HepG2 (cell line): Measurements from ENCODE around the gene KIAA0232. TPM values are rescaled to one million over a fixed set of nuclear protein-coding genes. Genes with fewer than 3 reads are reported as not detected.

ENCODE experiments used
- ARNT ChIP-seq: fragments of 450-650 bp; IDR thresholded peaks from 2 replicates; pipeline ENCODE4 v1.6.1; 2017
- BHLHE40 ChIP-seq: IDR thresholded peaks from 2 replicates; pipeline ENCODE4 v1.6.1; 2011; ENCODE audit warnings: low read length, improper control_type of control experiment
- CBX2 ChIP-seq, 2 experiments: fragments of 200-600 bp in 1 of 2; sonication (generic); formaldehyde crosslinking in 1 of 2; IDR thresholded peaks; 2 replicates each; pipeline versions ENCODE4 v1.7.0 to v1.8.1; 2018 to 2022; ENCODE audit warnings: low read depth in 2 of 2, low read length in 1 of 2, mild to moderate bottlenecking in 1 of 2, missing genetic modification reagents in 1 of 2
- CC2D1A ChIP-seq: sonication (generic); formaldehyde crosslinking; IDR thresholded peaks from 2 replicates; pipeline ENCODE4 v1.8.1; 2023; ENCODE audit warnings: mild to moderate bottlenecking, missing genetic modification reagents
- CREM ChIP-seq, 2 experiments: sonication (generic) in 1 of 2; formaldehyde crosslinking in 1 of 2; IDR thresholded peaks; 2 replicates each; pipeline versions ENCODE4 v1.4.0 to v1.6.1; 2016 to 2020; ENCODE audit warnings: antibody characterized with exemption in 1 of 2, mild to moderate bottlenecking in 1 of 2, missing genetic modification reagents in 1 of 2
- CSRNP2 ChIP-seq: sonication (generic); formaldehyde crosslinking; conservative IDR thresholded peaks from 2 replicates; pipeline ENCODE4 v1.8.0; 2022; ENCODE audit warnings: low read depth, missing genetic modification reagents
- IKZF1 ChIP-seq: fragments of 450-650 bp; IDR thresholded peaks from 2 replicates; pipeline ENCODE4 v1.7.1; 2016
- IKZF5 ChIP-seq: IDR thresholded peaks from 2 replicates; pipeline ENCODE4 v1.6.1; 2018; ENCODE audit warnings: missing genetic modification reagents, mild to moderate bottlenecking, missing compliant biosample characterization
- RAD51 ChIP-seq: fragments of 450-650 bp; IDR thresholded peaks from 2 replicates; pipeline ENCODE4 v1.6.1; 2016; ENCODE audit warnings: borderline replicate concordance
- SALL2 ChIP-seq: sonication (generic); formaldehyde crosslinking; IDR thresholded peaks from 2 replicates; pipeline ENCODE4 v1.8.1; 2023; ENCODE audit warnings: mild to moderate bottlenecking, missing genetic modification reagents, inconsistent platforms
- SP1 ChIP-seq, 2 experiments: fragments of 450-650 bp in 1 of 2; sonication (generic) in 1 of 2; formaldehyde crosslinking in 1 of 2; IDR thresholded peaks; 2 replicates each; pipeline versions ENCODE4 v1.4.0 to v1.6.1; 2016 to 2020; ENCODE audit warnings: missing genetic modification reagents in 1 of 2
- TCF12 ChIP-seq, 2 experiments: fragments of 450-650 bp in 1 of 2; sonication (generic) in 1 of 2; formaldehyde crosslinking in 1 of 2; IDR thresholded peaks; 2 replicates each; pipeline versions ENCODE4 v1.6.1 to v1.8.0; 2017 to 2022; ENCODE audit warnings: antibody characterized with exemption in 1 of 2, mild to moderate bottlenecking in 1 of 2, missing genetic modification reagents in 1 of 2, moderate library complexity in 1 of 2
- TEAD2 ChIP-seq: sonication (generic); formaldehyde crosslinking; IDR thresholded peaks from 2 replicates; pipeline ENCODE4 v1.9.0; 2021; ENCODE audit warnings: missing genetic modification reagents
- TOPORS ChIP-seq: sonication (generic); formaldehyde crosslinking; IDR thresholded peaks from 2 replicates; pipeline ENCODE4 v1.8.0; 2023; ENCODE audit warnings: mild to moderate bottlenecking, missing genetic modification reagents
- TSC22D2 ChIP-seq: sonication (generic); formaldehyde crosslinking; IDR thresholded peaks from 2 replicates; pipeline ENCODE4 v1.5.1; 2020; ENCODE audit warnings: missing genetic modification reagents, mild to moderate bottlenecking, borderline replicate concordance
- XRCC5 ChIP-seq: fragments of 200-400 bp; formaldehyde crosslinking; optimal IDR thresholded peaks from 2 replicates; pipeline ENCODE3; 2017; ENCODE audit warnings: mild to moderate bottlenecking, low read length
- ZBTB1 ChIP-seq: sonication (generic); formaldehyde crosslinking; IDR thresholded peaks from 2 replicates; pipeline ENCODE4 v1.4.0; 2020; ENCODE audit warnings: missing genetic modification reagents, borderline replicate concordance
- ZBTB44 ChIP-seq: sonication (generic); formaldehyde crosslinking; IDR thresholded peaks from 2 replicates; pipeline ENCODE4 v1.4.0; 2020; ENCODE audit warnings: missing genetic modification reagents
- ZNF652 ChIP-seq: IDR thresholded peaks from 2 replicates; pipeline ENCODE4 v1.6.1; 2016; ENCODE audit warnings: low read depth, borderline replicate concordance
- ZNF720 ChIP-seq: sonication (generic); formaldehyde crosslinking; IDR thresholded peaks from 2 replicates; pipeline ENCODE4 v1.4.0; 2020; ENCODE audit warnings: missing genetic modification reagents
- ZNF773 ChIP-seq: sonication (generic); formaldehyde crosslinking; IDR thresholded peaks from 2 replicates; pipeline ENCODE4 v1.4.0; 2020; ENCODE audit warnings: missing genetic modification reagents, borderline replicate concordance
- ZSCAN9 ChIP-seq: IDR thresholded peaks from 2 replicates; pipeline ENCODE4 v1.6.1; 2016; ENCODE audit warnings: borderline replicate concordance
- polyA plus RNA-seq, 8 experiments: library from polyadenylated mRNA; depleted of rRNA in 3 of 8; stranded (reverse) in 7 of 8; unstranded in 1 of 8; fragments of >200 nt; fragmentation: Illumina TruSeq in 4 of 8; extraction: Trizol in 4 of 8; gene quantifications; 2 replicates each; pipeline versions ENCODE4 v1.2.1 to v1.2.3, GENCODE V29; 2011 to 2016; ENCODE audit warnings: low read depth in 4 of 8, missing spikeins in 1 of 8, mixed read lengths in 1 of 8; ENCODE audit not compliant: insufficient read depth in 1 of 8
- total RNA-seq, 5 experiments: library from RNA; depleted of rRNA; stranded (reverse); fragments of >200 nt; fragmentation: Illumina TruSeq; extraction: Trizol; gene quantifications; 2 replicates each; pipeline ENCODE4 v1.2.3, GENCODE V29; 2016; ENCODE audit warnings: low read depth in 1 of 5

Gene KIAA0232
- total and polyA plus RNA-seq, 2 of the 13 experiments (the other 11 are each of a cell fraction or from before 2014, with no cell fraction given) = 7.8 to 17.1 TPM

GRCh38 chr4:6733358-6734164 is 49.0 kb upstream of the KIAA0232 start (continued):
- TF ChIP-seq ZBTB44 (no peak), IKZF1 (no peak), RAD51 (no peak), TSC22D2 (no peak; the same call in 1 of the 2 replicates), SALL2 (CRISPR knock-in tag) (peak; percentile 85), ZNF773 (CRISPR knock-in tag) (no peak), ZBTB1 (no peak), BHLHE40 (peak; percentile 94), ZNF720 (CRISPR knock-in tag) (no peak), ZSCAN9 (CRISPR knock-in tag) (0 out of 2 replicates have a peak, but pooled peaks have one; percentile 56), CC2D1A (CRISPR knock-in tag) (no peak), ZNF652 (CRISPR knock-in tag) (no peak), CBX2 (IDR thresholded peaks at IDR 0.05; ENCODE audit: low read depth, low read length) (no peak), CBX2 (CRISPR knock-in tag; IDR thresholded peaks at IDR 0.05; ENCODE audit: low read depth) (no peak), CREM (IDR thresholded peaks at IDR 0.05) (peak; percentile 75; the same call in 1 of the 2 replicates), CREM (CRISPR knock-in tag; IDR thresholded peaks at IDR 0.05) (no peak), SP1 (IDR thresholded peaks at IDR 0.05) (no peak), SP1 (CRISPR knock-in tag; IDR thresholded peaks at IDR 0.05) (no peak; the same call in 1 of the 2 replicates), TCF12 (IDR thresholded peaks at IDR 0.05) (no peak), TCF12 (CRISPR knock-in tag; IDR thresholded peaks at IDR 0.05) (no peak; the same call in 1 of the 2 replicates), TOPORS (0 out of 2 replicates have a peak, but pooled peaks have one; percentile 39), XRCC5 (peak; percentile 20), IKZF5 (CRISPR knock-in tag) (peak; percentile 47; the same call in 1 of the 2 replicates), TEAD2 (CRISPR knock-in tag) (no peak), ARNT (no peak), CSRNP2 (CRISPR knock-in tag) (no peak)
